ENCODE measurements around the gene RAX. TPM values are rescaled to one million over a fixed set of nuclear protein-coding genes. Genes with fewer than 3 reads are reported as not detected.

The RAX gene
- total RNA-seq: not detected

- no peak within 1 kb of the TSS for H3K4me3 ChIP-seq (ENCODE audit: low read length)
- H3K27me3 ChIP-seq (ENCODE audit: insufficient read depth, low read length): peaks cover 93% of the 10 kb centered on the region
- no peaks in the 10 kb centered on the region for H3K9me3 ChIP-seq (ENCODE audit: low read depth, low read length)
Measured at GRCh38 chr18:59272891-59273758, at the start of gene RAX. RAX (minus strand) TSS chr18:59273454; CDS start chr18:59273206, 248 bp downstream.

GRCh38 chr18:59318460-59319050 is 45.3 kb upstream of the RAX start, which contains the start of gene CPLX4:
CPLX4 (minus strand) TSS chr18:59318649; CDS start chr18:59318462, 187 bp downstream.
- H3K4me3 ChIP-seq (ENCODE audit: low read length): no peak within 1 kb of the TSS
- H3K9me3 ChIP-seq (ENCODE audit: low read depth, low read length): no peaks in the 10 kb centered on the region
- peaks cover 8% of the 10 kb centered on the region for H3K27me3 ChIP-seq (ENCODE audit: insufficient read depth, low read length)
- no peaks in the 10 kb centered on the region for H3K4me1 ChIP-seq (ENCODE audit: insufficient read depth, low read length)

More at GRCh38 chr18:59272891-59273758, at the start of gene RAX:
- peaks cover 15% of the 10 kb centered on the region for H3K4me1 ChIP-seq (ENCODE audit: insufficient read depth, low read length)

GRCh38 chr18:59311631-59312030 is 38.4 kb upstream of the RAX start:
- no peak overlapping the region for H3K4me3 ChIP-seq (ENCODE audit: low read length)
- peaks cover 37% of the 10 kb centered on the region for H3K27me3 ChIP-seq (ENCODE audit: insufficient read depth, low read length)
- peaks cover 9% of the 10 kb centered on the region for H3K4me1 ChIP-seq (ENCODE audit: insufficient read depth, low read length)
- H3K9me3 ChIP-seq (ENCODE audit: low read depth, low read length): no peaks in the 10 kb centered on the region

- Histone ChIP-seq H3K4me1 (ENCODE audit: insufficient read depth, low read length) (peaks cover 9% of the 10 kb centered on the region), H3K27me3 (ENCODE audit: insufficient read depth, low read length) (peaks cover 38% of the 10 kb centered on the region), H3K9me3 (ENCODE audit: low read depth, low read length) (no peaks in the 10 kb centered on the region), H3K4me3 (ENCODE audit: low read length) (no peak overlapping the region)
Measured at GRCh38 chr18:59308938-59309260, 35.6 kb upstream of the RAX start.

- Histone ChIP-seq H3K4me1 (ENCODE audit: insufficient read depth, low read length) (peaks cover 9% of the 10 kb centered on the region), H3K27me3 (ENCODE audit: insufficient read depth, low read length) (peaks cover 38% of the 10 kb centered on the region), H3K9me3 (ENCODE audit: low read depth, low read length) (no peaks in the 10 kb centered on the region), H3K4me3 (ENCODE audit: low read length) (no peak overlapping the region)
Measured at GRCh38 chr18:59308248-59308937, 35.1 kb upstream of the RAX start.

- Histone ChIP-seq H3K9me3 (ENCODE audit: low read depth, low read length) (no peaks in the 10 kb centered on the region), H3K4me3 (ENCODE audit: low read length) (no peak overlapping the region), H3K27me3 (ENCODE audit: insufficient read depth, low read length) (peaks cover 34% of the 10 kb centered on the region), H3K4me1 (ENCODE audit: insufficient read depth, low read length) (peaks cover 9% of the 10 kb centered on the region)
Measured at GRCh38 chr18:59306640-59307039, 33.4 kb upstream of the RAX start.

- no peak overlapping the region for H3K4me3 ChIP-seq (ENCODE audit: low read length)
- peaks cover 30% of the 10 kb centered on the region for H3K27me3 ChIP-seq (ENCODE audit: insufficient read depth, low read length)
- H3K9me3 ChIP-seq (ENCODE audit: low read depth, low read length): no peaks in the 10 kb centered on the region
- peaks cover 9% of the 10 kb centered on the region for H3K4me1 ChIP-seq (ENCODE audit: insufficient read depth, low read length)
Measured at GRCh38 chr18:59305295-59305694, 32.0 kb upstream of the RAX start.

- H3K4me1 ChIP-seq (ENCODE audit: insufficient read depth, low read length): peaks cover 7% of the 10 kb centered on the region
- no peaks in the 10 kb centered on the region for H3K9me3 ChIP-seq (ENCODE audit: low read depth, low read length)
- H3K27me3 ChIP-seq (ENCODE audit: insufficient read depth, low read length): peaks cover 18% of the 10 kb centered on the region
- no peak overlapping the region for H3K4me3 ChIP-seq (ENCODE audit: low read length)
Measured at GRCh38 chr18:59303656-59304195, 30.5 kb upstream of the RAX start.

GRCh38 chr18:59303006-59303405 is 29.8 kb upstream of the RAX start:
- peaks cover 14% of the 10 kb centered on the region for H3K27me3 ChIP-seq (ENCODE audit: insufficient read depth, low read length)

GRCh38 chr18:59301929-59302328 is 28.7 kb upstream of the RAX start:
- no peak overlapping the region for H3K4me3 ChIP-seq (ENCODE audit: low read length)
- no peaks in the 10 kb centered on the region for H3K4me1 ChIP-seq (ENCODE audit: insufficient read depth, low read length)
- H3K9me3 ChIP-seq (ENCODE audit: low read depth, low read length): no peaks in the 10 kb centered on the region
- peaks cover 6% of the 10 kb centered on the region for H3K27me3 ChIP-seq (ENCODE audit: insufficient read depth, low read length)

More at GRCh38 chr18:59303006-59303405, 29.8 kb upstream of the RAX start:
- no peaks in the 10 kb centered on the region for H3K9me3 ChIP-seq (ENCODE audit: low read depth, low read length)
- no peak overlapping the region for H3K4me3 ChIP-seq (ENCODE audit: low read length)
- no peaks in the 10 kb centered on the region for H3K4me1 ChIP-seq (ENCODE audit: insufficient read depth, low read length)

GRCh38 chr18:59300676-59301285 is 27.5 kb upstream of the RAX start:
- no peaks in the 10 kb centered on the region for H3K4me1 ChIP-seq (ENCODE audit: insufficient read depth, low read length)
- peaks cover 2% of the 10 kb centered on the region for H3K27me3 ChIP-seq (ENCODE audit: insufficient read depth, low read length)
- no peaks in the 10 kb centered on the region for H3K9me3 ChIP-seq (ENCODE audit: low read depth, low read length)
- H3K4me3 ChIP-seq (ENCODE audit: low read length): no peak overlapping the region

GRCh38 chr18:59298871-59299270 is 25.6 kb upstream of the RAX start:
- Histone ChIP-seq H3K27me3 (ENCODE audit: insufficient read depth, low read length) (peaks cover 10% of the 10 kb centered on the region), H3K4me1 (ENCODE audit: insufficient read depth, low read length) (no peaks in the 10 kb centered on the region), H3K4me3 (ENCODE audit: low read length) (no peak overlapping the region), H3K9me3 (ENCODE audit: low read depth, low read length) (no peaks in the 10 kb centered on the region)

- no peak overlapping the region for H3K4me3 ChIP-seq (ENCODE audit: low read length)
- H3K9me3 ChIP-seq (ENCODE audit: low read depth, low read length): no peaks in the 10 kb centered on the region
- H3K4me1 ChIP-seq (ENCODE audit: insufficient read depth, low read length): no peaks in the 10 kb centered on the region
- H3K27me3 ChIP-seq (ENCODE audit: insufficient read depth, low read length): peaks cover 38% of the 10 kb centered on the region
Measured at GRCh38 chr18:59293317-59293716, 20.1 kb upstream of the RAX start.

- peaks cover 42% of the 10 kb centered on the region for H3K27me3 ChIP-seq (ENCODE audit: insufficient read depth, low read length)
- H3K9me3 ChIP-seq (ENCODE audit: low read depth, low read length): no peaks in the 10 kb centered on the region
- H3K4me3 ChIP-seq (ENCODE audit: low read length): no peak overlapping the region
- no peaks in the 10 kb centered on the region for H3K4me1 ChIP-seq (ENCODE audit: insufficient read depth, low read length)
Measured at GRCh38 chr18:59286341-59286740, 13.1 kb upstream of the RAX start.

GRCh38 chr18:59282341-59282740 is 9.1 kb upstream of the RAX start:
- H3K9me3 ChIP-seq (ENCODE audit: low read depth, low read length): no peaks in the 10 kb centered on the region
- H3K27me3 ChIP-seq (ENCODE audit: insufficient read depth, low read length): peaks cover 48% of the 10 kb centered on the region
- no peaks in the 10 kb centered on the region for H3K4me1 ChIP-seq (ENCODE audit: insufficient read depth, low read length)
- H3K4me3 ChIP-seq (ENCODE audit: low read length): no peak overlapping the region
